ENCODE measurements around the gene TXNDC11.
A peak's percentile ranks its signal among the peaks of the same experiment; 100 is the strongest.
"Not testable (repeated sequence)": the region's sequence is repeated elsewhere in the genome, so short reads cannot be mapped to it uniquely, and the experiment has no call there.

The TXNDC11 gene

GRCh38 chr16:11742536-11743307, at the start of gene TXNDC11:
Gene TXNDC11, minus strand, starts transcription at chr16:11742857. Its CDS starts 127 bp downstream, at chr16:11742730.
- peak; percentile 99 for DNase-seq (ENCODE audit: low read depth)

- DNase-seq (ENCODE audit: low read depth) = no peak
These were observed 48.6 kb upstream of the TXNDC11 start for GRCh38 chr16:11791144-11791828.

- no peak for DNase-seq (ENCODE audit: low read depth)
These were observed 46.3 kb upstream of the TXNDC11 start for GRCh38 chr16:11788914-11789313.

GRCh38 chr16:11784980-11785599, 42.4 kb upstream of the TXNDC11 start:
- not testable (repeated sequence) for DNase-seq (ENCODE audit: low read depth)

- not testable (repeated sequence) for DNase-seq (ENCODE audit: low read depth)
These were observed 41.7 kb upstream of the TXNDC11 start for GRCh38 chr16:11784381-11784780.

- DNase-seq (ENCODE audit: low read depth) = no peak
These were observed 41.3 kb upstream of the TXNDC11 start for GRCh38 chr16:11784038-11784369.

GRCh38 chr16:11783319-11784037, 40.8 kb upstream of the TXNDC11 start:
- no peak for DNase-seq (ENCODE audit: low read depth)

GRCh38 chr16:11781773-11782172, 39.1 kb upstream of the TXNDC11 start:
- DNase-seq (ENCODE audit: low read depth) = no peak

GRCh38 chr16:11780991-11781680, 38.5 kb upstream of the TXNDC11 start:
- DNase-seq (ENCODE audit: low read depth) = no peak

GRCh38 chr16:11779074-11779473, 36.4 kb upstream of the TXNDC11 start:
- no peak for DNase-seq (ENCODE audit: low read depth)

- no peak for DNase-seq (ENCODE audit: low read depth)
These were observed 31.5 kb upstream of the TXNDC11 start for GRCh38 chr16:11774065-11774626.

- no peak for DNase-seq (ENCODE audit: low read depth)
These were observed 26.2 kb upstream of the TXNDC11 start for GRCh38 chr16:11768849-11769248.

- no peak for DNase-seq (ENCODE audit: low read depth)
These were observed 19.8 kb upstream of the TXNDC11 start for GRCh38 chr16:11762431-11762830.

- DNase-seq (ENCODE audit: low read depth) = no peak
These were observed 17.3 kb upstream of the TXNDC11 start for GRCh38 chr16:11759997-11760396.

GRCh38 chr16:11759163-11759834, 16.6 kb upstream of the TXNDC11 start:
- no peak for DNase-seq (ENCODE audit: low read depth)

- peak; percentile 20 for DNase-seq (ENCODE audit: low read depth)
These were observed 15.3 kb upstream of the TXNDC11 start for GRCh38 chr16:11757671-11758545.

- no peak for DNase-seq (ENCODE audit: low read depth)
These were observed 13.6 kb upstream of the TXNDC11 start for GRCh38 chr16:11756248-11756647.

- DNase-seq (ENCODE audit: low read depth) = no peak
These were observed 12.5 kb upstream of the TXNDC11 start for GRCh38 chr16:11755022-11755760.

- no peak for DNase-seq (ENCODE audit: low read depth)
These were observed 10.2 kb upstream of the TXNDC11 start for GRCh38 chr16:11752856-11753255.

Measured in fibroblast of gingiva (primary cell).